Measurements from ENCODE around the gene BGLAP. TPM values are rescaled to one million over a fixed set of nuclear protein-coding genes. Genes with fewer than 3 reads are reported as not detected.

Gene BGLAP
- polyA plus RNA-seq, 1 experiment = 0.26 TPM

- POLR2A ChIA-PET = no interaction called here
- Histone ChIP-seq H3K4me3 (ENCODE audit: low read depth, low read length) (no peak overlapping the region), H3K36me3 (ENCODE audit: control insufficient read depth, insufficient read depth, low read length) (peaks cover 21% of the 10 kb centered on the region), H3K27me3 (ENCODE audit: control insufficient read depth, insufficient read depth, low read length) (peaks cover 1% of the 10 kb centered on the region; the same call in 1 of the 2 replicates)
- CTCF ChIA-PET = interaction anchor here (1.2 to 3.0 kb wide), 5 partner anchors 13 to 150 kb away, joined by 3 to 12 read pairs (median 4); no protein-coding TSS in a partner anchor
- DNase-seq (ENCODE audit: low read depth) = no peak
- TF ChIP-seq, protein P1, sequence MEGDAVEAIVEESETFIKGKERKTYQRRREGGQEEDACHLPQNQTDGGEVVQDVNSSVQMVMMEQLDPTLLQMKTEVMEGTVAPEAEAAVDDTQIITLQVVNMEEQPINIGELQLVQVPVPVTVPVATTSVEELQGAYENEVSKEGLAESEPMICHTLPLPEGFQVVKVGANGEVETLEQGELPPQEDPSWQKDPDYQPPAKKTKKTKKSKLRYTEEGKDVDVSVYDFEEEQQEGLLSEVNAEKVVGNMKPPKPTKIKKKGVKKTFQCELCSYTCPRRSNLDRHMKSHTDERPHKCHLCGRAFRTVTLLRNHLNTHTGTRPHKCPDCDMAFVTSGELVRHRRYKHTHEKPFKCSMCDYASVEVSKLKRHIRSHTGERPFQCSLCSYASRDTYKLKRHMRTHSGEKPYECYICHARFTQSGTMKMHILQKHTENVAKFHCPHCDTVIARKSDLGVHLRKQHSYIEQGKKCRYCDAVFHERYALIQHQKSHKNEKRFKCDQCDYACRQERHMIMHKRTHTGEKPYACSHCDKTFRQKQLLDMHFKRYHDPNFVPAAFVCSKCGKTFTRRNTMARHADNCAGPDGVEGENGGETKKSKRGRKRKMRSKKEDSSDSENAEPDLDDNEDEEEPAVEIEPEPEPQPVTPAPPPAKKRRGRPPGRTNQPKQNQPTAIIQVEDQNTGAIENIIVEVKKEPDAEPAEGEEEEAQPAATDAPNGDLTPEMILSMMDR (IDR thresholded peaks at IDR 0.05; ENCODE audit: insufficient read depth, low read depth, low read length) = no peak
Observed at GRCh38 chr1:156246241-156246780, 4.3 kb downstream of the BGLAP start.

DNA sequence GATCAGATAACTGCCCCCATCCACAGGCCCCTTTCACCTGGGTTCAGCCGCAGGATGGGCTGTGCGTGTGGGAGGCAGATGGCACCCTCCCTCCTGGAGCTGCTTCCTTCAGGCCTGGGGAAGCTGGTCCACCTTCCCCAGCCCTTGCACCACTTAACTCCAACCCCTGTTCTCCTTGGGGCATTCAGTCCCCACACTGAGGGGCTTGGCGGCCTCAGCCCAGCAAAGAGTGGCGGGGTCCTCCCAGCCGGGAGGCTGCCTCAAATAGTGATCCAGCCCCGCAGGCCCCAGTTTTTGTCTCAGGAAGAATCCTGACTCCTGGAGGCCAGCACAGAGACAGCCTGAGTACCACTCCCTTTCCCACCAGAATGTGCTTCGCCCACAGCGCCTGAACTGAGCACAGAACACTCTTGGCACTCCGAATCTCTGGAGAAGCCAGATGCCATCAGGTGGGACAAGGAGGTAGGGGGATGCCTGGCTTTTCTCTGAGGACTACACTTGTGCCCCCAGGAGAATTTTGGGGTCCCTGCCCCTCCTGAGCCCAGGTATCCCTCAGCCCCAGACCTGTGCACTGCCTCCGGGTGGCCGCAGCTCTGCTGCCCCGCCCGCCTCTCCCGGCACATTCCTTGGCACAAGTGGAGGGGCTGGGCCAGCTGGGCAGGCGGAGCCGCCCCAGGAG, 4.9 kb downstream of the BGLAP start:
- ChIA-PET CTCF (interaction anchor here (1.1 to 3.0 kb wide), 6 partner anchors 13 to 151 kb away, joined by 3 to 12 read pairs (median 4); no protein-coding TSS in a partner anchor), POLR2A (no interaction called here)
- Histone ChIP-seq H3K27me3 (ENCODE audit: control insufficient read depth, insufficient read depth, low read length) (peaks cover 1% of the 10 kb centered on the region; the same call in 1 of the 2 replicates), H3K4me3 (ENCODE audit: low read depth, low read length) (no peak overlapping the region), H3K36me3 (ENCODE audit: control insufficient read depth, insufficient read depth, low read length) (peaks cover 27% of the 10 kb centered on the region)
- no peak for DNase-seq (ENCODE audit: low read depth)
- TF ChIP-seq, protein P1 (IDR thresholded peaks at IDR 0.05; ENCODE audit: insufficient read depth, low read depth, low read length) = no peak

- CTCF ChIA-PET = interaction anchor here (1.0 to 3.0 kb wide), 5 partner anchors 22 to 151 kb away, joined by 3 to 12 read pairs (median 4); no protein-coding TSS in a partner anchor
- no peak for DNase-seq (ENCODE audit: low read depth)
Observed at GRCh38 chr1:156247460-156248322, 5.7 kb downstream of the BGLAP start, which contains the start of gene PAQR6. TSS of gene PAQR6 (minus strand) at chr1:156248056. CDS start at chr1:156246731, 1,325 bp downstream.

GRCh38 chr1:156248323-156248683, 6.3 kb downstream of the BGLAP start:
- Histone ChIP-seq H3K36me3 (ENCODE audit: control insufficient read depth, insufficient read depth, low read length) (peaks cover 38% of the 10 kb centered on the region), H3K4me3 (ENCODE audit: low read depth, low read length) (no peak overlapping the region), H3K27me3 (ENCODE audit: control insufficient read depth, insufficient read depth, low read length) (peaks cover 1% of the 10 kb centered on the region; the same call in 1 of the 2 replicates)
- TF ChIP-seq, protein P1 (IDR thresholded peaks at IDR 0.05; ENCODE audit: insufficient read depth, low read depth, low read length) = no peak
- ChIA-PET POLR2A (no interaction called here), CTCF (interaction anchor here (1.0 to 3.0 kb wide), 4 partner anchors 24 to 152 kb away, joined by 3 to 12 read pairs (median 4); no protein-coding TSS in a partner anchor)
- DNase-seq (ENCODE audit: low read depth) = no peak

More at GRCh38 chr1:156247460-156248322, 5.7 kb downstream of the BGLAP start, which contains the start of gene PAQR6:
- Histone ChIP-seq H3K27me3 (ENCODE audit: control insufficient read depth, insufficient read depth, low read length) (peaks cover 1% of the 10 kb centered on the region; the same call in 1 of the 2 replicates), H3K4me3 (ENCODE audit: low read depth, low read length) (no peak within 1 kb of the TSS), H3K36me3 (ENCODE audit: control insufficient read depth, insufficient read depth, low read length) (peaks cover 33% of the 10 kb centered on the region)
- POLR2A ChIA-PET = no interaction called here
- TF ChIP-seq, protein P1 (IDR thresholded peaks at IDR 0.05; ENCODE audit: insufficient read depth, low read depth, low read length) = no peak

All from BJ (cell line).